Glutamatergic neuron (in vitro differentiated cells): ENCODE results near the gene OR2J1. TPM values are rescaled to one million over a fixed set of nuclear protein-coding genes. Genes with fewer than 3 reads are reported as not detected.

ENCODE experiments used
- total RNA-seq: library from RNA; stranded (reverse); fragmentation: NEBNext Ultra II Directional; extraction: Animal tissue kit (Norgen Biotek cat#: 25700); gene quantifications from one replicate; pipeline ENCODE4 v1.2.1, GENCODE V29; 2021; ENCODE audit not compliant: unreplicated experiment

The OR2J1 gene
- total RNA-seq, 1 donor from 2014 or later: not detected

Other genes starting within 250 kb of the OR2J1 start
- gene TRIM27, start 175.5 kb upstream of the OR2J1 start, total RNA-seq: 65.2 TPM
- gene ZNF311, start 94.2 kb upstream of the OR2J1 start, total RNA-seq: 5.1 TPM
- not detected for gene OR2W1, start 54.3 kb upstream of the OR2J1 start, total RNA-seq
- not detected for gene OR2B3, start 12.2 kb upstream of the OR2J1 start, total RNA-seq
- not detected for gene OR2J3, start 8.6 kb downstream of the OR2J1 start, total RNA-seq
- gene OR2J2, start 71.4 kb downstream of the OR2J1 start, total RNA-seq: not detected
- not detected for gene OR14J1, start 202.2 kb downstream of the OR2J1 start, total RNA-seq